ENCODE data around the gene SHISA7.

DNA sequence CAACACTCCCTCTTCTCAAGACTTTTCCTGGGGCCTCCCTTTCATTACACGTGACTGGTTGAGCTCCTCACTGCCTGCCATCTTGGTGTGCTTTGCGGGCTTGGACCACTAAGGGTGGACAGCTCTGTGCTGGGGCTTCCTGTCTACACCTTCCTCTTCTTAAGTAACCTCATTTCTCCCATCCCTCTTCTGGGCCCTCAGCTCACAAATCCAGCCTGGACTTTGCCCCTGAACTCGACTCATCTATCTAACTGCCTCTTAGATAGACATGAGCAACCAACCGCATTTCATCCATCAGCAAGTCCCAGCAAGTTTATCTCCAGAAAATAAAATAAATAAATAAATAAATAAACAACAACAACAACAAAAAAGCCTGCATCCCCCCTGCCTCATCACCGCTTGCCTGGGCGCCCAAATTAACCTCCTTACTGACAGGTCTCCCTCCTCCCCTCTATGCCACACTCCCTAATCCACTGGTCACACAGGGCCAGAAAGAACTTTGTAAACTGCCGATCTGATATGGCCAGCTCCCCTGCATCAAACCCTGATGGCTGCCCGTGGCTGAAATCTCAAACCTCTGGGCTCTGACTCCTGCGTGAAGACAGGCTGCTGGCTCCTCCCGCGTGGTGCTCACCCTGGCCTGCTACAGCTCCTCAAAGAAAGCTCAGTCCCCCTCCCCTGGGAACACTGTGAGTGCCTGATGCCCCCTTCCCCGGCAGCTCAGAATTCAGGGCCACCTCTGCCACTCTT is 10.6 kb upstream of the SHISA7 start:
- no peak for TF ChIP-seq POLR2A (IDR thresholded peaks at IDR 0.05)
- TF ChIP-seq, protein P1, sequence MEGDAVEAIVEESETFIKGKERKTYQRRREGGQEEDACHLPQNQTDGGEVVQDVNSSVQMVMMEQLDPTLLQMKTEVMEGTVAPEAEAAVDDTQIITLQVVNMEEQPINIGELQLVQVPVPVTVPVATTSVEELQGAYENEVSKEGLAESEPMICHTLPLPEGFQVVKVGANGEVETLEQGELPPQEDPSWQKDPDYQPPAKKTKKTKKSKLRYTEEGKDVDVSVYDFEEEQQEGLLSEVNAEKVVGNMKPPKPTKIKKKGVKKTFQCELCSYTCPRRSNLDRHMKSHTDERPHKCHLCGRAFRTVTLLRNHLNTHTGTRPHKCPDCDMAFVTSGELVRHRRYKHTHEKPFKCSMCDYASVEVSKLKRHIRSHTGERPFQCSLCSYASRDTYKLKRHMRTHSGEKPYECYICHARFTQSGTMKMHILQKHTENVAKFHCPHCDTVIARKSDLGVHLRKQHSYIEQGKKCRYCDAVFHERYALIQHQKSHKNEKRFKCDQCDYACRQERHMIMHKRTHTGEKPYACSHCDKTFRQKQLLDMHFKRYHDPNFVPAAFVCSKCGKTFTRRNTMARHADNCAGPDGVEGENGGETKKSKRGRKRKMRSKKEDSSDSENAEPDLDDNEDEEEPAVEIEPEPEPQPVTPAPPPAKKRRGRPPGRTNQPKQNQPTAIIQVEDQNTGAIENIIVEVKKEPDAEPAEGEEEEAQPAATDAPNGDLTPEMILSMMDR (IDR thresholded peaks at IDR 0.05) = no peak

All from esophagus squamous epithelium (tissue), 4 donors.